Measurements from ENCODE around the gene SEMA4F.
A peak's percentile ranks its signal among the peaks of the same experiment; 100 is the strongest.

Gene SEMA4F

GRCh38 chr2:74707837-74708236, 53.8 kb downstream of the SEMA4F start:
- no peak for DNase-seq (ENCODE audit: low read depth)

- no peak for DNase-seq (ENCODE audit: low read depth)
Observed at GRCh38 chr2:74708296-74708695, 54.2 kb downstream of the SEMA4F start.

- DNase-seq (ENCODE audit: low read depth) = no peak
Observed at GRCh38 chr2:74708883-74709282, 54.8 kb downstream of the SEMA4F start.

GRCh38 chr2:74712223-74713053, 58.4 kb downstream of the SEMA4F start:
- DNase-seq (ENCODE audit: low read depth) = no peak

GRCh38 chr2:74714691-74715080, 60.6 kb downstream of the SEMA4F start:
- no peak for DNase-seq (ENCODE audit: low read depth)

- DNase-seq (ENCODE audit: low read depth) = peak; percentile 60
Observed at GRCh38 chr2:74715081-74715791, 61.2 kb downstream of the SEMA4F start.

GRCh38 chr2:74715880-74716279, 61.8 kb downstream of the SEMA4F start:
- DNase-seq (ENCODE audit: low read depth) = no peak

GRCh38 chr2:74719066-74719465, 65.0 kb downstream of the SEMA4F start:
- no peak for DNase-seq (ENCODE audit: low read depth)

GRCh38 chr2:74721316-74721715, 67.3 kb downstream of the SEMA4F start:
- no peak for DNase-seq (ENCODE audit: low read depth)

- no peak for DNase-seq (ENCODE audit: low read depth)
Observed at GRCh38 chr2:74724496-74724895, 70.4 kb downstream of the SEMA4F start.

- no peak for DNase-seq (ENCODE audit: low read depth)
Observed at GRCh38 chr2:74725287-74725686, 71.2 kb downstream of the SEMA4F start.

GRCh38 chr2:74728842-74729241, 74.8 kb downstream of the SEMA4F start:
- DNase-seq (ENCODE audit: low read depth) = no peak

GRCh38 chr2:74730530-74730929, 76.5 kb downstream of the SEMA4F start:
- no peak for DNase-seq (ENCODE audit: low read depth)

Data from GM04504 (cell line).